SJCRH30 (cell line): ENCODE results near the gene ERMN. TPM values are rescaled to one million over a fixed set of nuclear protein-coding genes. Genes with fewer than 3 reads are reported as not detected.

Experiments
- DNase-seq, 2 experiments: peaks; one replicate each; pipeline ENCODE4 v3.0.0-alpha.2; 2015 to 2020
- H3K27ac ChIP-seq: fragments of 250-450 bp; sonication (Bioruptor Pico); 2 replicates; pipeline ENCODE4 v1.5.1; 2020; ENCODE audit warnings: mild to moderate bottlenecking, moderate library complexity
- H3K27me3 ChIP-seq: fragments of 250-450 bp; sonication (Bioruptor Pico); 2 replicates; pipeline ENCODE4 v1.5.1; 2020; ENCODE audit warnings: mild to moderate bottlenecking, moderate library complexity
- H3K36me3 ChIP-seq: fragments of 250-450 bp; sonication (Bioruptor Pico); 2 replicates; pipeline ENCODE4 v1.5.1; 2020; ENCODE audit warnings: mild to moderate bottlenecking, moderate library complexity
- H3K4me1 ChIP-seq: fragments of 250-450 bp; sonication (Bioruptor Pico); 2 replicates; pipeline ENCODE4 v1.5.1; 2020; ENCODE audit warnings: mild to moderate bottlenecking, moderate library complexity
- H3K4me3 ChIP-seq: fragments of 250-450 bp; sonication (Bioruptor Pico); 2 replicates; pipeline ENCODE4 v1.5.1; 2020; ENCODE audit warnings: mild to moderate bottlenecking, moderate library complexity
- H3K9me3 ChIP-seq: fragments of 250-450 bp; sonication (Bioruptor Pico); replicated peaks from 2 replicates; pipeline ENCODE4 v1.5.1; 2020; ENCODE audit warnings: mild to moderate bottlenecking, moderate library complexity
- total RNA-seq: library from RNA; depleted of rRNA; stranded (reverse); fragments of >200 nt; shearing (Covaris generic); gene quantifications from 2 replicates; pipeline ENCODE4 v1.2.3, GENCODE V29; 2014

The ERMN gene
- total RNA-seq, 1 experiment from 2014 or later = not detected

DNA sequence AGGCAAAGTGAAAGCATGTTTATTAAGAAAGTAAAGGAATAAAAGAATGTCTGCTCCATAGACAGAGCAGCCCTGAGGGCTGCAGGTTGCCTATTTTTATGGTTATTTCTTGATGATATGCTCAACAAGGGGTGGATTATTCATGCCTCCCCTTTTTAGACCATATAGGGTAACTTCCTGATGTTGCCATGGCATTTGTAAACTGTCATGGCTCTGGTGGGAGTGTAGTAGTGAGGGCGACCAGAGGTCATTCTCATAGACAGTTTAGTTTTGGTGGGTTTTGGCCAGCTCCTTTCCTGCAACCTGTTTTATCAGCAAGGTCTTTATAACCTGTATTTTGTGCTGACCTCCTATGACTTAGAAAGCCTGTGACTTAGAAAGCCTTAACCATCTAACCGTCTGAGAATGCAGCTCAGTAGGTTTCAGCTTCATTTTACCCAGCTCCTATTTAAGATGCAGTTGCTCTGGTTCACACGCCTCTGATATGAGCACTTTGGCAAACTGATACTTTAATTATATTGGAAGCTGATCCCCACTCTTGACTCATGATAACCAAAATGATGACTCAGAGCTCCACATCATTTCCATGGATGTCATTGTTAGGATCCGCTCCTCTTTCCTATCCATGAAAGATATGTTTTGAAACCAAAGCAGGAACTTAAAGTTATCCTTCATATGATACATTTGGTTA, 14.5 kb upstream of the ERMN start:
- no peak for DNase-seq
- H3K36me3 ChIP-seq = no peaks in the 10 kb centered on the region
- H3K27ac ChIP-seq = no peak overlapping the region
- H3K9me3 ChIP-seq = no peaks in the 10 kb centered on the region
- no peaks in the 10 kb centered on the region for H3K27me3 ChIP-seq
- no peak overlapping the region for H3K4me3 ChIP-seq
- H3K4me1 ChIP-seq = no peaks in the 10 kb centered on the region

DNA sequence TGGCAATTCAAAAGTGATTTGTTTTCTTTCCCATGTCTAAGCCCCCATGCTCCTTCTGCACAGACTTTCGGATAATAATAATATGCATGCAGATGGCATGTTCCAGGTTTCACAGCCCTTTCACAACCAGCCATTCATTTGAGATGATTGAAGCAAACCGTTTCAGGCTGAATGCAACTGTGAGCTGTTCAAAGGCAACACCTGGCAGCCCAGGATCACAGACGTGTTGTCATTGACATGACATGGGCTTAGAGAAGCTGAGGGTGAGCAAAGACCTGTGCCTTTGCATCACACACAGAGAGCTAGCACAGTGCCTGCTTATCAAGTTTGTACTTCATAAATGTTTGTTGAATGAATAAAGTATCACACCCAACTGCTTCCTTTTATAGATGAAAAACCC, 12.4 kb upstream of the ERMN start:
- no peaks in the 10 kb centered on the region for H3K27me3 ChIP-seq
- H3K4me1 ChIP-seq = no peaks in the 10 kb centered on the region
- H3K4me3 ChIP-seq = no peak overlapping the region
- no peaks in the 10 kb centered on the region for H3K9me3 ChIP-seq
- no peak for DNase-seq
- H3K27ac ChIP-seq = no peak overlapping the region
- no peaks in the 10 kb centered on the region for H3K36me3 ChIP-seq

DNA sequence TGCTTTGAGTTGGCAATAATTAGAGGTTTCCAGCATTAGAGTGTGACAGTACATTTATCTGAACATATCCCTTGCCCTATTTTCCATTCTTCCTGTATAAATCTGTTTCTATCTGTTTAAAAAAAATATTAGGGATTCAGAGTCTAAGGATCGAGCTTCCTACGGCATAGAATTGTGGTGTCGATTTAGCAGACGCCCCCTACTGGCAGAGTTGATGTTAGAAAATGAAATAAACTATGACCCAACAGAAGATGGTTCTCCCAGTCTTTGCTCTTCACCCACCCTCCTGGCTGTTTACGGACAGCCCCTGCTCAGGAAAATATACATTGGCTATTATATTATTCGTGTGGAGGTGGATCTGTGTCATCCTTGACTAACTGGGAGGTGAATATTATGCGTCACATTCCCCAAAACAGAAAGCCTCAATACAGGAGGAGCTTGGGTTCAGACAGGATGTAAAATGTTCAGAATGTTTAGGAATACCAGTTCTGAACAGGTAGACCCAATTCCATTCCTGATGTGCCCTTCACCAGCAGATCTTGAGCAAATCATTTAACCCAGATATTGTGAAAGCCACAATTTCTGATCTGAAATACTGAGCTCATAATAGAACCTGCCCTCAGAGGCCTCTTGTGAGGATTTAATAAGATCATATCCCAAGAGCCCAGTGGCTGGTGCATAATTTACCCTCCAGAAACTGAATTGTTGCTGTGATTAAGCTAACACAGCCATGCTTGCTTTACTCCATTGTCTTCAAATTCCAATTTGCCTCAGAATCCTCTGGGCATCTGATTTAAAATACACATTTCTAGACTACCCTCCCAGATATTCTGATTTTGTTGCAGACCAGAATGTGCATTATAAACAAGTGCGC, 10.8 kb upstream of the ERMN start:
- no peak overlapping the region for H3K4me3 ChIP-seq
- H3K36me3 ChIP-seq = no peaks in the 10 kb centered on the region
- H3K27me3 ChIP-seq = no peaks in the 10 kb centered on the region
- H3K9me3 ChIP-seq = no peaks in the 10 kb centered on the region
- DNase-seq = peak in 1 of 2 experiments; percentile 63
- no peak overlapping the region for H3K27ac ChIP-seq
- no peaks in the 10 kb centered on the region for H3K4me1 ChIP-seq

DNA sequence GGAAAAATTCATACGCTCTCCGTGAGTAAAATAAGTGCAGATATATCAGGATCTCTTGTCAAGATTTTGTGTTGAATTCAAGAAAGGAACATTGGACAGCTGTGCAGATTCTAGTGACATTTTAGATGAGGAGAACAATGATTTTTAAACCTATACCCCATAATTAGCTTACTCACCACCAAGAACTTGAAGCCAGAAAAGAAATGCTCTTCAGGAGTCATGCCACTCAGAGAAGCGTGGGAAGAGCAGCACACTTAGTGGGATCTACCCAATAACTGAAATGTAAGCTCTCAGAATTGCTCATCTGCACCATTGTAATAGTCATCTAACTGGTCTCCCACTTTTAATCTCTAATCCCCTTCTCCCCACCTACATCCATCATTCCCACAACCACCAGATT, 9.2 kb upstream of the ERMN start:
- Histone ChIP-seq H3K4me1 (no peaks in the 10 kb centered on the region), H3K36me3 (no peaks in the 10 kb centered on the region), H3K9me3 (no peaks in the 10 kb centered on the region), H3K27me3 (no peaks in the 10 kb centered on the region), H3K4me3 (no peak overlapping the region), H3K27ac (no peak overlapping the region)
- DNase-seq = no peak

DNA sequence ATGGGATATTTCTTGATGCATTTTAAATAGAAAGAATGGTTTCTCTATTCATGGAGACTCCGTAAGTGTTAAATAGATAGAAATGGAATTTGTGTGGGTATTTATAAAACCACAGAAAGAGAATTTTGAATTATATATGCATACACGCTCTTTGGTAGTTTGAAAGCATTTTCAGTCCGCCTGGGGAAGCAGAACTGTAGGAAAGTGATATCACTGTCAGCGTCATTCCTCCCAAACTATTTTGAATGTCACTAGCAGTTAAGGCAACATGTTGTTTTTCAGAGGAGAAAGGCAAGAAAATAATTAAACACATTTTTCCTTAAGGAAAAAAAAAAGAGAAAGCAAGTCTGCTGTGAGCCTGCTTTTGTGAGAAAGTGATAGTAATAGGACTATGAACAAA, 8.7 kb upstream of the ERMN start:
- H3K27me3 ChIP-seq = no peaks in the 10 kb centered on the region
- no peak overlapping the region for H3K27ac ChIP-seq
- H3K36me3 ChIP-seq = no peaks in the 10 kb centered on the region
- DNase-seq = no peak
- no peaks in the 10 kb centered on the region for H3K4me1 ChIP-seq
- H3K4me3 ChIP-seq = no peak overlapping the region
- H3K9me3 ChIP-seq = no peaks in the 10 kb centered on the region

DNA sequence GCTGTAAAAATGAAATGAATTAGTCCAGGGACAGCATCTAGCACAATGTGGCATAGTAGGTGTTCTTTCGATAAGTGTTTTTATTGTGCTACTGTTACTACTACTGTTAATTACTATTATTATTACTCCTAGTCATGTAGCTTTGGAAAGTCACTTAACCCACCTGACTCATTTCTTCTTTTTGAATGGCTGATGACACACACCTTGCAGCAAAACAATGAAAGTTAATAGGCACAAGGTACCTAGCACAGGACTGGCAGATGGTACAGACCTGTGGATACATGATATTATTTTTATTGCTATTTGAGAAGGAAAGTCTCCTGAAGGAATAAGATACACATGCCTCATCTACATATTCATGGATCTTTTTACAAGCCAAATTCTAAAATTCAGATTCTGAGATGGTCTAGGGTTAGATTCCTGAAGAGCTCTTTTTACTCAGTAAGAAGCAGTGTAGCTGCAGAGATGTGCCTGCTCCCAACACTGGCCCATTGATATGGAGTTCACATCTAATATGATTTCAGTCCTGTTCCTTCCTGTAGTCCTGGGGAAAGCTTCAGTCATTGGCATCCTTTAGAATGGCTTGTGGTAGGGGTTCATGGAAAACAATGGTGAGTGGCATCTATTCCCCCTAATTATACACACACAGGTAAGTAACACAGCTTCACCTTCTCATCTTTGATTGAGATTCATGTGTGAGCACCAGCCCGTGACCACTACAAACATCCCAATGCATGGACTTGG, 7.9 kb upstream of the ERMN start:
- DNase-seq = no peak
- no peaks in the 10 kb centered on the region for H3K4me1 ChIP-seq
- no peaks in the 10 kb centered on the region for H3K36me3 ChIP-seq
- no peak overlapping the region for H3K27ac ChIP-seq
- no peak overlapping the region for H3K4me3 ChIP-seq
- no peaks in the 10 kb centered on the region for H3K27me3 ChIP-seq
- no peaks in the 10 kb centered on the region for H3K9me3 ChIP-seq

DNA sequence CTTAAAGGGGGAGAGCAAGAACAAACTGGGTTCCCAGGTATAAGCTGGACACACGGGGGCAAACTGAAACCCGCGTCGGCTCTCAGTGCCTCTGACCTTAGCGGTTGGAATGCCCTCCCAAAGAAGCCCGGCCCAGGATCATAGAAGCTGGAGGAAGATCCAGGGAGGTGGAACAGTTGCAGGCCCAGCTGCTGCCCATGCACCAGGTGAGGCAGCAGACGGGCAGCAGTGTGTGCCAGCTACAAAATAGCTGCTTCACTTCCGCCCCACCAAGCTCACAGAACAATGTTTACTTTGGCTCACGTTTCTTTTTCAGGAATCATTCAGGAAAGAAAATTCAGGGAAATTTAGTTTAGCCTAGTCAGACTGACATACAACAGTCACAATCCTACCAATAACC, 3.9 kb upstream of the ERMN start:
- no peaks in the 10 kb centered on the region for H3K36me3 ChIP-seq
- no peak overlapping the region for H3K4me3 ChIP-seq
- 0 out of 2 replicates have a peak, but pooled peaks cover 3% of the 10 kb centered on the region for H3K4me1 ChIP-seq
- no peaks in the 10 kb centered on the region for H3K27me3 ChIP-seq
- no peaks in the 10 kb centered on the region for H3K9me3 ChIP-seq
- DNase-seq = peak in 1 of 2 experiments; percentile 7
- H3K27ac ChIP-seq = no peak overlapping the region

DNA sequence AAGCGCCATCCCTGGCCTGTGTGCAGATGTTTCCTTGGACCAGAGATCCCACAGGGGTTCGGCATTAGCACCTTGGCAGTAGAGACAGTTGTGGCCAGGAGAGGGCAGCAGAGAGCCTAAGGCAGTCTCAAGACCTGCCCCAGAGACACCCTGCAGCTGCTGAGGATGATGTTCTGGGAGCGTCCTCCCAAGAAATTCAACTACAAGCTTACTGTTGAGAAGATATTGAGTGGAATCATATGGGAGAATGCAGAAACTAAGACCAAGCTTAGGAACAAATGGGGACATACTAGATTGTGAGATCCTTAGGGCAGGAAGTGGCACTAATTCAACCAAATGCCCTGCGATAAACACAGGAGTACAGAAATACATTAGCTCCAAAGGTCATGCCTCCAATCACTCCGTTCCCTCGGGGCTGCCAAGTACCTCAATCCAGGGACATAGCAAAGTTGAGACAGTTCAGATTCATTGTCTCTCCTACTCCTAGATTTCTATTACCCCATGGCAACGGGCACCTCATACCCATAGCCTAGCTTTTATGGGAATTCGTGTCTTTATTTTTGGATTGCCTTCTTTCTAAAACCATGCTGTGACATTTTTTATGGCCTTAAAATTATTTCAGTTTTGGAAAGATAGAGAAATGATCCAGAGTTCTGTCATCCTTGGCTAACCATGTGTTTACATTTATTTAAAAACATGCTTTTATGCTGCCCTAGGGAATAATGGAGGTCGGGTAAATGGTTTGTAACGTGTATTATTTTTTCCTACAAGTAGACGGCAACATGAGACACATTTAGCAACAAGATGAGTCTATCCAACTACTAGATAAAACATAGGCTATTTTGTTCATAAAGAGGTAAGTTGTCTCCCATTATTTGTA, 2.2 kb upstream of the ERMN start:
- Histone ChIP-seq H3K36me3 (no peaks in the 10 kb centered on the region), H3K4me1 (0 out of 2 replicates have a peak, but pooled peaks cover 3% of the 10 kb centered on the region), H3K4me3 (no peak overlapping the region), H3K9me3 (no peaks in the 10 kb centered on the region), H3K27me3 (no peaks in the 10 kb centered on the region), H3K27ac (no peak overlapping the region)
- DNase-seq = peak; percentile 66 to 88

DNA sequence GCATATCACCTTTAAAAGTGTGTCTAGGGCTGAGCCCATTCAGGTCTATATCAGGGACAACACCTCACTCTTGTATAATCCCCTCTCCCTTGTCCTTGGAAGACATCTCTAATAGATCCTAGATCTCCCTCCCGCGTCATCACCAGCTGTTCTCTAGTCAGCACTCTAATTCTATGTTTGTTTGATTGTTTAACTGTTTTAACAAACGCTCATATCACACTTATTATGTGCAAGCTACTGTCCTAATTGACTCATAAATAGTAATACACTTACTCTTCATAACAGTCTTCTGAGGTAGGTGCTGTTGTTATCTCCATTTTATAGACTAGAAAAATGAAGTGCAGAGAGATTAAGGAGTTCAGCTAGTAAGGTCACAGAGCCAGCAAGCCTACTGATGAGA, 1.6 kb upstream of the ERMN start:
- Histone ChIP-seq H3K9me3 (no peaks in the 10 kb centered on the region), H3K4me3 (no peak overlapping the region), H3K27ac (no peak overlapping the region), H3K4me1 (0 out of 2 replicates have a peak, but pooled peaks cover 3% of the 10 kb centered on the region), H3K36me3 (no peaks in the 10 kb centered on the region), H3K27me3 (no peaks in the 10 kb centered on the region)
- peak in 1 of 2 experiments; percentile 5 for DNase-seq

DNA sequence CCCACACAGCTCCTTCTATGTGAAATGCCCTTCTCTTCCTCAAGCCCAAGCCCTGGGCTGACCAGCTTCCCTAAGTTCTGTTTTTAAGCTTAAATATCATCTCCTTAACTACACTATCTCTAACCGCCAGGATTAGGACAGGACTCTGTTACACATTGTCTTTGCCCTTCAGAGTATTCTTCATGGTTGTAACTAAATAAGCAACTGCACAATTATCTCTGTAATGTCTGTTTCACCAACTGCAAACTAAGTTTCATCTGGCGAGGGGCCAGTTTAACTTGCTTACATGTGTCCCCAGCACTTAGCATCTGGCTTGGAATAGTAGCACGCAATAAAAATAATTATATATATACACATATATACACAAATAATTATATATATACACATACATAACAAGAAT, 1.1 kb upstream of the ERMN start:
- no peaks in the 10 kb centered on the region for H3K36me3 ChIP-seq
- no peaks in the 10 kb centered on the region for H3K9me3 ChIP-seq
- no peaks in the 10 kb centered on the region for H3K27me3 ChIP-seq
- H3K4me3 ChIP-seq = no peak overlapping the region
- H3K27ac ChIP-seq = no peak overlapping the region
- H3K4me1 ChIP-seq = 0 out of 2 replicates have a peak, but pooled peaks cover 3% of the 10 kb centered on the region
- peak in 1 of 2 experiments; percentile 39 for DNase-seq

DNA sequence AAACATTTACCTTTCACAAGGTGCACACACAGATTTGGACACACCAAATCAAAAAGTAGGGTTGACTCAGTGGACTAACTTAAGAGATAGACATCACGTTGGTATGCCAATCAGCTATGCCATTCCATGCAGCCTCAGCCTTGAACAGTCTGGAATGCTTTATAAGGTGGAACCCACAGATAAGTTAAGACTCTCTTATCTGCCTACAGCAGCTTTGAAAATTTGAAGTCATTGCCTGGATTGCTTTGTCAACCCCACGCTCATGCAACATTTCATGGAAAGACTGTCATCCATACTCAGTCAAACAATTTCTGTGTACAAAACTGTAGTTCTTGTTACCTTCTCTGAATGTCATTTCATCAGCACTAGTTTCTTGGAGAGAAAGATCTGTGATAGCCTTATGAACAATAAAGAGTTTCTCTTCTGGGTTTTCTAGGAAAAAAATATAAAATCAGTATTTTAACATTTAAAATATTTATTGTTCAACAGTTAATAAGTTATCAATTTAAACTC, 1.2 kb downstream of the ERMN start:
- Histone ChIP-seq H3K9me3 (no peaks in the 10 kb centered on the region), H3K36me3 (no peaks in the 10 kb centered on the region), H3K4me3 (no peak overlapping the region), H3K4me1 (0 out of 2 replicates have a peak, but pooled peaks cover 3% of the 10 kb centered on the region), H3K27me3 (no peaks in the 10 kb centered on the region), H3K27ac (no peak overlapping the region)
- no peak for DNase-seq

DNA sequence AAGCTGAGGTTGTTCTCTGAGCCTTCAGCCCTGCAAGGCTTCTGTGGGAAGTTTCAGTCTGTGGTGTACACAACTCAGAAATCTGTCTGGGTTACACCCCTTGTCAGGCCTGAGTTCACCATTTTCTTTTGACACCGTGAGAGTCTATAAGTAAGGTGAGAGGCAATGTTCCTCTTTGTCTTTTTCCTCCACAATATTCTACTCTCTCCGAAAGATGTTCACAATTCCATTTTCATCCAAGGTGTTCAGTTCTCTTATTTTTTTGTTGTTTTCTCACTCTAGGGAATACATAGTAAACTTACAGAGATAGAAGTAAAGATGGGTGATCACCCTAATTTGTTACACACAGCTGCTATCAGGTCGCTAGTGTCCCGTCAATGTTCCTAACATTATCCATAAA, 3.2 kb downstream of the ERMN start:
- no peak overlapping the region for H3K27ac ChIP-seq
- no peaks in the 10 kb centered on the region for H3K9me3 ChIP-seq
- no peak overlapping the region for H3K4me3 ChIP-seq
- no peaks in the 10 kb centered on the region for H3K36me3 ChIP-seq
- H3K4me1 ChIP-seq = 0 out of 2 replicates have a peak, but pooled peaks cover 3% of the 10 kb centered on the region
- no peaks in the 10 kb centered on the region for H3K27me3 ChIP-seq
- DNase-seq = no peak

DNA sequence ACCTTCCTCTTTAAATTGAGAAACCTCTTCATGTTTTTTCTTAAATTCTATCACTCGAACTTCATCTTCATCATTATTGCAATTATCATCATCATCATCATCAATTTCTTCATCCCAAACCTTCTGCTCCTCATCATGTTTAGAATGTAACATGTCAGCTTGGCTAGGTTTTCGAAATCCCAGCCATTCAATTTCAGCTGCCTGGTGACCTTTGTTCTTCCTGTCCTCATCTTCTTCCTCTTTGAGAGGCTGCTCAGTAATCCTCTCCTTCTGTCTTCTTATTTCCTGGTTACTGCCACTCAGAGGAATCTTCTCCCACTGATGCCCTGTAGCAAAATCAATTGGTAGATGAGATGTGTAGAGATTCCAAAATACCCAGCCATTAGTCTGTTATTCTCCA, 4.2 kb downstream of the ERMN start:
- Histone ChIP-seq H3K9me3 (no peaks in the 10 kb centered on the region), H3K4me3 (no peak overlapping the region), H3K27me3 (no peaks in the 10 kb centered on the region), H3K27ac (no peak overlapping the region), H3K4me1 (0 out of 2 replicates have a peak, but pooled peaks cover 3% of the 10 kb centered on the region), H3K36me3 (no peaks in the 10 kb centered on the region)
- DNase-seq = no peak

DNA sequence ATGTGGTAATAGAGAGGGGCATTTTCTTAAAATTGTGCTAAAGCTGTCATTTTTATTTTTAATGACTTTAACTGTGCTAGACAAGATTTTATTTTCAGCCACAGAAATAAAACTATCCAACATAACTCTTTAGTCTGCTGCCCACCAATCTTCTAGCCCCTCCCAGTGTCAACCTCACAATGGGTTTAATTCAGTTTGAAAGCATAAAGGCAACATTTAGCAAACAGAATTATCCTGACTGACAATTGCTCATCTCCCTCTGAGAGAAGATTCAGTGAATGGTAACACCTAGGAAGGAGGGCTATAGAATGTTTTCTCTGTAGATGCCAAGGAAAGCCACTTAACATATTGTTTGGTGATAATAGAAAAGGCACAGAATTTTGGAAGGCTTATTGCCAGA, 5.2 kb downstream of the ERMN start:
- no peak for DNase-seq
- Histone ChIP-seq H3K4me1 (no peaks in the 10 kb centered on the region), H3K4me3 (no peak overlapping the region), H3K27me3 (no peaks in the 10 kb centered on the region), H3K27ac (no peak overlapping the region), H3K9me3 (no peaks in the 10 kb centered on the region), H3K36me3 (no peaks in the 10 kb centered on the region)
